GM12865 (cell line): Measurements from ENCODE around the gene INPP5K.

Experiments used
- DNase-seq: peaks from one replicate; pipeline ENCODE4 v3.0.0; 2010; ENCODE audit warnings: low read depth
- H3K4me3 ChIP-seq: 2 replicates; pipeline ENCODE4 v1.5.1; 2011; ENCODE audit warnings: mild to moderate bottlenecking, low read depth, low read length, control low read depth
- TF ChIP-seq, protein P1 (sequence below): IDR thresholded peaks from 2 replicates; pipeline ENCODE4 v1.5.1; 2011; ENCODE audit warnings: low read length, control low read depth, low read depth, inconsistent platforms; ENCODE audit not compliant: insufficient read depth; ENCODE audit errors: missing control alignments

INPP5K gene

DNA sequence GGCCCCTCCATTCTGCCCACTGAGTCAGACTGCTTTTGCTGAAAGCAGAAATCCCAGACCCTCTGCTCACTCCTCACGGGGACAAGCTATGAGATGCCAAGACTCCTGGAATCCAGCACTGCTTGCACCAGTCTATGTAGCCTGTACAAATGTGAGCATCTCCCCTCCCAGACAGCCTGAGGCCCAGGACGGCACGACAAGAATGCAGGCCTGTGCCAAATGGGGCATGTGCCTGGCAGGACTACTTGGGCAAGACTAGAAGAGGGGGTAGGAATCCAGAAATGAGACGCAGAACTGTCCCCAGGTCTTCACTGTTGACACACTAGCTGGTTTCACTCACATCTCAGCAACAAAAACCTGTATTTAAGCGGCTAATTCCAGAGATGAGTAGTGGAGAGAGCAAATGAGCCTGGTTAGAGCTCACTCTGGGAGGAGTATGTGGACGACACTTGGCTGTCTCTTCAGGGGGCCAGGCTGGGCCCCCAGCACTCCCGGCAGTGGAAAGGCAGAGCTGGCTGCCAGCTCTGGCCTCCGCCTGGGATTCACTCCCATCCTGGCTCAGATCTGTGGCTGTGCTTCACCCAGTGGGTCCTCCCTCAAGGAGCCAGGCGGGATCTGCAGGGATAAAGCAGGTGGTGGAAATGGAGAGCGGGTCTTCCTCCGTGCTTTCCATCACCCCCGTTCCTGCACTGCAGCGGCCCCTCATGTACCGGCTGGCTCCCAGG is 21.0 kb downstream of the INPP5K start:
- TF ChIP-seq, protein P1, sequence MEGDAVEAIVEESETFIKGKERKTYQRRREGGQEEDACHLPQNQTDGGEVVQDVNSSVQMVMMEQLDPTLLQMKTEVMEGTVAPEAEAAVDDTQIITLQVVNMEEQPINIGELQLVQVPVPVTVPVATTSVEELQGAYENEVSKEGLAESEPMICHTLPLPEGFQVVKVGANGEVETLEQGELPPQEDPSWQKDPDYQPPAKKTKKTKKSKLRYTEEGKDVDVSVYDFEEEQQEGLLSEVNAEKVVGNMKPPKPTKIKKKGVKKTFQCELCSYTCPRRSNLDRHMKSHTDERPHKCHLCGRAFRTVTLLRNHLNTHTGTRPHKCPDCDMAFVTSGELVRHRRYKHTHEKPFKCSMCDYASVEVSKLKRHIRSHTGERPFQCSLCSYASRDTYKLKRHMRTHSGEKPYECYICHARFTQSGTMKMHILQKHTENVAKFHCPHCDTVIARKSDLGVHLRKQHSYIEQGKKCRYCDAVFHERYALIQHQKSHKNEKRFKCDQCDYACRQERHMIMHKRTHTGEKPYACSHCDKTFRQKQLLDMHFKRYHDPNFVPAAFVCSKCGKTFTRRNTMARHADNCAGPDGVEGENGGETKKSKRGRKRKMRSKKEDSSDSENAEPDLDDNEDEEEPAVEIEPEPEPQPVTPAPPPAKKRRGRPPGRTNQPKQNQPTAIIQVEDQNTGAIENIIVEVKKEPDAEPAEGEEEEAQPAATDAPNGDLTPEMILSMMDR: no peak
- no peak overlapping the region for H3K4me3 ChIP-seq
- no peak for DNase-seq

DNA sequence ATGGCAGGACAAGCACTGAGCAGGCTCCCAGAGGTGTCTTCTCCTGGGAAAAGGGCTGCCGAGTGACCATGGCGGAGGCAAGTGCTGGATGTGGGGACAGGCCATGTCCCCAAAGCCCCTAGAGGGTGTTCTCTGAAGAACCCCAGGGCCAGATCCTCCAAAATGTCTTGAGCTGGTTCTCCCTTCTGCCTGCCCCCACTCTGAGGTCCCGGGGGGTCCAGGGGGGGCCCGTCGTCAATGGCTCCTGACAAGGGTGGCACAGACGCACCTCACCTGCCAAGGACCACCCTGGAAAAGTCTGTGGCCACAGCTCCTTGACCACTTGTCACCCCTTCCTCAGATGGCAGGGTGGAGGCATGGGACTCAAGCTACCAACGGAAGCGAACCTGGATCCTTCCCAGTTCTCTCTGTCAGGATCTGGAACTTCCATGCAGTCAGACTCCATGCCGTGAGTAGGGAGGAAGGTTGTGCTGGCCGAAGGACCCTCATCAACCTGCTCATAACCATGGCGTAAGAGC is 21.6 kb downstream of the INPP5K start:
- no peak overlapping the region for H3K4me3 ChIP-seq
- TF ChIP-seq, protein P1: no peak
- no peak for DNase-seq

DNA sequence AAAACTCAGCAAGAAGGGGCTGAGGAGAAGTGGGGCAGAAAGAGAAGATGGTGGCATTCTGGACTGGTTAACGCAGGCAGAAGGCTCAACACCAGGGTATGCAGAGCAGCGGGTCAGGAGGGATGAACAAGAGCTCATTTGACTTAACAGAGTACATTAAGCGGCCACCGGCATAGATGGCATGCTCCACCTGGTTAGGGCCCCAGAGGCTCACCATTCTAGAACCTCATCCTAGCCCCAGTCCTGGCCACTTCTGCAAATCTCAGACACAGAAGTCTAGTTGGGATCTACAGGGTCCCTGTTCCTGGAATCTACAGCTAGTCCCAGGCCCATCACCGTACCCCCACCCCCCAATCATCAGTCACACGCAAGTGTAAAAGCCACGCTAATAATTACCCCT is 22.2 kb downstream of the INPP5K start:
- no peak overlapping the region for H3K4me3 ChIP-seq
- DNase-seq: no peak
- TF ChIP-seq, protein P1: no peak

DNA sequence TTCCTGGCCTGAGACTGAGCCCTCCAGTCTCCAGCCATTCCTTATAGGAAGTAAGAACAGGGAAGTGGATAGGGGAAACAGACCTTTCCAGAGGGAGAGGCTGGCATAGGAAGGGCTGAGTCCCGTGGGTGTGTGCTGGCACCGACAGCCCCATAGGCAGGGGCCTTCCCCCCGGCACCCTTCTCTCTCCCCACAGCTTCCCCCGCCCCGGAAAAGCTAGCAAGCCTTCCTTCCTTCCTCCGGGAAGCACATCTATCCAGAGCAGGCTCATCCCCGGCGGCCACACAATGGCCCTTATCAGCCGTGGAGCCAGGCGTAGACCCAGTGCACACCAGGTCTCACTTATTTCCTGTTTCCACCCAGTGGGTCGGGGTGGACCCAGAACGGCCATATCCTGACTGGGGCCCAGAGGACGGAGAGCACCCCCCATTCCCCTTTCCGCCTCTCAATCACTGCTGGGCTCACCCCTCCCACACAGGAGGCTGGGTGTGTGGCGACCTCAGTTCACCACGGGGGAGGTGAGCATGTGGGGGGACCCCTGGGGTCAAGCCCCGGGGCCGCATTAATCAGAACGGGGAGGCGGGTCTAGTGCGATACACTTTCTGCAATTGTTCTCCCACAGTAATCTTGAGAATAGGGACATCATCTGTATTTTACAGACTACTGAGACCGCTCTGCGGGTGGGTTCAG is 23.0 kb downstream of the INPP5K start:
- no peak for DNase-seq
- no peak overlapping the region for H3K4me3 ChIP-seq
- TF ChIP-seq, protein P1: no peak

DNA sequence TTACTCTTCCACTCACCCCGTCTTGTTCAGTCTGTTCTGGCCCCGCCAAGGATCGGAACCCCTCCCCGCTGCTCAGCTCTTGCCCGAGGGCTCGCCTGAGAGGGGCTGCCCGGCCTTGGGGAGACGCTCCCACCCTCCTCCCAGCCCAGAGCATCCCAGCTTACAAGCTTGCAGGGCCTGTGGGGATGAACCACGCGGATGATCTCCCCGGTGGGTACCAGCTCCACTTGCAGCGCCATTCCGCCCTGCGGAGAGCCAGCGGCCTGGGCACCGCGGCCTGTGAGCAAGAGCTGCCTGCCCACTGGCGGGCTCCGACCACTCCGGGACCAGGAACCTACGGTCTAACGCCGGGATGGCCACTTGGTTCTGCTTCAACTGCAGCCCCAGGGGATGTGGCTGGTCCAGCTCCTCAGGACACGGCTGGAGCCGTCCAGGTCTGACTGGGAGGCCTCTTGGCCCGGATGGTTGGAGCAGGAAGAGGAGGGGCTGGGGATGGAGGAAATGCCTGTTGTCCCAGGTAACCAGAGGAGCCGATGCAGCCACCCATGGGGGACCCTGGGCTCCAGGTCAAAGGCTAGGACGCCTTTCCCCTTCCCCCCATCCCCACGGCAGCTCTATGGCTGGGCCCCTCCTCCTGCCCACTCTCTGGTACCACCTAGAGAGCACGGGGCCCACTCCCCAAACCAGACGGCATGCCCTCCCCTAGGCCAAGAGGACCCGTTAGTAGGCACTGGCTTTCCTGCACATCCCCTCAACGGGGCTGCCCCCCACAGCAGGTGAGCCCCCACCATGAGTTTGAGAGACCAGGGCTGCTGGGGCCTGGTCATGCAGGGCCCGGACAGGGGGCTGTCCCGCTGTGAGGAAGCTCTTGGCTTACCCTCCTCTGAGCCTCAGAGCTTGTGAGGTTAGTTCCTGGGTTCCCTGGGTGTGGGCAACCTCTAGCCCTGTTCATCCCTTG is 23.9 kb downstream of the INPP5K start, which contains the start of gene MYO1C:
MYO1C (minus strand) TSS at position 438 of the 958 bp plus-strand sequence; CDS start at position 239, 199 bp downstream.
- DNase-seq: no peak
- H3K4me3 ChIP-seq: peak within 1 kb of the TSS; percentile 55
- TF ChIP-seq, protein P1: no peak

DNA sequence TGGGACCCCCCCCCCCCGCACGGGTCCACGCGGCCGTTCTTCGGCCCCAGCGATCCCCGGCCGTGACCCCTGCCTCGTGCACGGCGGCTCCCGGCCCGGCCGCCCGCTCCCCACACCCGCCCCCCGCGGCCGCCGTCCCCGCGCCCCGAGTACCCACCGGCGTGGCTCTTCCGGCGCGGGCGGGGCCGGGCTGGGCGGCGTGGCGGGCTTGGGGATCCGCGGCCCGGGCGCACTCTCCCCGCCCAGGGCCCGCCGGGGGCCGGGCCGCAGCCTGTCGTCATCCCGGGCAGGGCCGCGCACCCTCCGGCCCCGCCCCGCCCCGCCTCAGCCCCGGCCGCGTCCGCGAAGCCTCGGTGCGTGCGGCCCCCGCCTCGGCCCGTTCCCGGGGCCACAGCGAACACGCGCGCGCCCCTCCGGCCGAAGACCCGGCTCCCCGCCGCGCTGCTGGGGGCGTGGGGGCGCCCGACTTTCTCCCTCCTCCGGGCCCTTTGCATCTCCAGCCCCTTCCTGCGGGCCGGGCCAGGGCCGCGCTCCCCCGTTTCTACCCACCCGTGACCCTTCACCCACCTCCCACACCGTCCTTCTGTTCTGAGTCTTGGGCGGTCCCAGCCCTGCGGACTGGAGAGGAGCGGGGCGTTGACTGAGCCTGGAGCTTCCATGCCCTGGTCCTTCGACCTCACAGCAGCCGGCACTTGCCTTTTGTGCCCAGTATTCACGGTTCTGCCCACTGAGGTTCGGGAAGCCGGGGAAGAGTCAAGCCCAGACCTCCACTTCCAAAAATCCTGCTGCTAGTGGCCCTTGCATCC is 24.8 kb downstream of the INPP5K start:
- peak overlapping the region; percentile 93 for H3K4me3 ChIP-seq
- DNase-seq: peak; percentile 68
- TF ChIP-seq, protein P1: no peak
